ENCODE measurements around the gene MTG1. TPM values are rescaled to one million over a fixed set of nuclear protein-coding genes. Genes with fewer than 3 reads are reported as not detected.

The MTG1 gene
- total RNA-seq, 4 donors from 2014 or later, result 28.7 to 65.7 (median 34.7) TPM

DNA sequence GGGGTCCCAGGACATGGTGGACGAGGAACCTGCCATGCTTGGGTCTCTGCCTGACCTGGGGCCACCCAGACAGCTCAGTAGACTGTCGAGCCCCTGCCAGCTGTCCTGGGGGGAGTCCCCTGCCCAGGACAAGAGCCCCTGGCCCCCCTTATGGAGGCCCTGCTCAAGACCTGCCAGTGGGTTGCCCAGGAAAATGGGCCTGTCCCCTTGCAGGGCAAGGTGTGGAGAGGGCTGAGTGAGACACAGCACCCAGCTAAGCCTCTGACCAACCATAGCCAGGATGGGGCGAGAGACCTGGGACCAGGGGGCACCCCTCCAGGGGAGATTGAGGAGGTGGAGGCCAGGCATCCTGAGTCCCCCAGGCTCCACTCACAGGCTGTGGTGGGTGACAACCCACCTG is 38.0 kb upstream of the MTG1 start:
- H3K36me3 ChIP-seq, result peaks cover 0 to 23% (median 0%) of the 10 kb centered on the region in 3 donors
- WGBS, 2 donors, result 90 to 100% methylated on average over 2 of the region's 3 CpGs
- peaks cover 0 to 3% (median 0%) of the 10 kb centered on the region in 4 donors for H3K9me3 ChIP-seq
- TF ChIP-seq POLR2A (IDR thresholded peaks at IDR 0.05) (no peak), EP300 (IDR thresholded peaks at IDR 0.05) (no peak), CTCF (IDR thresholded peaks at IDR 0.05) (no peak)
- no peak for DNase-seq (ENCODE audit: low spot score in 2 of 2)
- no peaks in the 10 kb centered on the region for H3K27me3 ChIP-seq
- peak overlapping the region in 1 of 4 donors; percentile 91 for H3K27ac ChIP-seq
- no peak overlapping the region for H3K4me3 ChIP-seq
- peaks cover 0 to 32% (median 11%) of the 10 kb centered on the region in 4 donors for H3K4me1 ChIP-seq

GRCh38 chr10:133356549-133357284 is 37.2 kb upstream of the MTG1 start:
- TF ChIP-seq POLR2A (IDR thresholded peaks at IDR 0.05) (no peak), CTCF (IDR thresholded peaks at IDR 0.05) (no peak), EP300 (IDR thresholded peaks at IDR 0.05) (no peak)
- no peak for DNase-seq (ENCODE audit: low spot score in 2 of 2)
- peaks cover 0 to 25% (median 0%) of the 10 kb centered on the region in 3 donors for H3K36me3 ChIP-seq
- peak overlapping the region; percentile 45 to 84 (median 77) for H3K4me3 ChIP-seq
- peaks cover 0 to 29% (median 11%) of the 10 kb centered on the region in 4 donors for H3K4me1 ChIP-seq
- WGBS, 2 donors, result 44 to 55% methylated on average over 13 of the region's 27 CpGs
- peak overlapping the region in 3 of 4 donors; percentile 83 to 91 (median 91) for H3K27ac ChIP-seq
- H3K9me3 ChIP-seq, result peaks cover 0 to 8% (median 0%) of the 10 kb centered on the region in 4 donors
- no peaks in the 10 kb centered on the region for H3K27me3 ChIP-seq

DNA sequence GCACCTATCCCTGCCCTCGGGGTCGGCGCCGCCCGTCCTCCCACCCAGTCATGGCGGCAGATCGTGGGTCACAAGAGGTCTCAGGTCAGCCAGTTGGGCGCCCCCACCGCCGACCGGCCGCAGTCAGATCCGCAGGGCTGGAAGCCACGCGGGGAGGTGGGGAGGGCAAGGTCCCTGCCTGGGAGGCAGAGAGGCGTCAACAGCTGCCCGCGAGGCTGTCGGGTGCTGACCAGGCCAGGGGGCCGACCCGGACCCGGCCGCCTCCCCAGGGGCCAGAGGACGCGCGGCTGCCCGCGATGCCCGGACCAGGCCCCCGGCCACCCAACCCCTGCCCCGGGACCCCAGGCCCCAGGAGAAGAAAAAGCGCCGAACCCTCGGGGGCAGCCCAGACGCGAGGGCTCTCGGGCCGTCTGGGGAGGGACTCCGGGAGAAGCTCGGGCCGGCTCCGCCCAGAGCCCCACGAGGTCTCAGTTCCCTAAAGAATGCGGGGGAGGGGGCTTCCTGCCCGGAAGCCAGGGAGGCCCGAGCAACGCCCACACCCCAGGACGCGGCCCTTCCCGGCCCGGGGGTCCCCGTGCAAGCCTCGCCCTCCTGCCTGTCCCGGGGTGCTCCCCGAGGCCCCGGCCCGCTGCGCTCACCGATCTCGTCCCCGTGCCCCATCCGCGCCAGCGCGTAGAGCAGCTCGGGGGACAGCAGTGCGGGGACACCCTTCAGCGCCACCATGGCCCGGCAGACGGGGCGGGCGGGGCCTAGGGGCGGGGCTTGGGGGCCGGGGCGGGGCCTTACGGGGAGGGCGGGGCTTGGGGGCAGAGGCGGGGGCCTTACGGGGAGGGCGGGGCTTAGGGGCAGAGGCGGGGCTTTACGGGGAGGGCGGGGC is 36.4 kb upstream of the MTG1 start, which contains the start of gene FUOM:
Gene FUOM (minus strand): TSS at position 735 of the 877 bp plus-strand sequence. CDS start 12 bp downstream, at position 723.
- WGBS, 2 donors, result 4% methylated on average over 16 of the region's 83 CpGs
- Histone ChIP-seq H3K9me3 (peaks cover 0 to 8% (median 0%) of the 10 kb centered on the region in 4 donors), H3K4me1 (peaks cover 0 to 31% (median 11%) of the 10 kb centered on the region in 4 donors), H3K27ac (peak within 1 kb of the TSS; percentile 42 to 91 (median 87)), H3K4me3 (peak within 1 kb of the TSS; percentile 45 to 84 (median 77)), H3K36me3 (peaks cover 0 to 33% (median 0%) of the 10 kb centered on the region in 3 donors), H3K27me3 (no peaks in the 10 kb centered on the region)
- TF ChIP-seq POLR2A (IDR thresholded peaks at IDR 0.05), result peak in 1 of 2 donors; percentile 37
- peak in 1 of 2 donors; percentile 63 for TF ChIP-seq EP300 (IDR thresholded peaks at IDR 0.05)
- no peak for TF ChIP-seq CTCF (IDR thresholded peaks at IDR 0.05)
- no peak for DNase-seq (ENCODE audit: low spot score in 2 of 2)

DNA sequence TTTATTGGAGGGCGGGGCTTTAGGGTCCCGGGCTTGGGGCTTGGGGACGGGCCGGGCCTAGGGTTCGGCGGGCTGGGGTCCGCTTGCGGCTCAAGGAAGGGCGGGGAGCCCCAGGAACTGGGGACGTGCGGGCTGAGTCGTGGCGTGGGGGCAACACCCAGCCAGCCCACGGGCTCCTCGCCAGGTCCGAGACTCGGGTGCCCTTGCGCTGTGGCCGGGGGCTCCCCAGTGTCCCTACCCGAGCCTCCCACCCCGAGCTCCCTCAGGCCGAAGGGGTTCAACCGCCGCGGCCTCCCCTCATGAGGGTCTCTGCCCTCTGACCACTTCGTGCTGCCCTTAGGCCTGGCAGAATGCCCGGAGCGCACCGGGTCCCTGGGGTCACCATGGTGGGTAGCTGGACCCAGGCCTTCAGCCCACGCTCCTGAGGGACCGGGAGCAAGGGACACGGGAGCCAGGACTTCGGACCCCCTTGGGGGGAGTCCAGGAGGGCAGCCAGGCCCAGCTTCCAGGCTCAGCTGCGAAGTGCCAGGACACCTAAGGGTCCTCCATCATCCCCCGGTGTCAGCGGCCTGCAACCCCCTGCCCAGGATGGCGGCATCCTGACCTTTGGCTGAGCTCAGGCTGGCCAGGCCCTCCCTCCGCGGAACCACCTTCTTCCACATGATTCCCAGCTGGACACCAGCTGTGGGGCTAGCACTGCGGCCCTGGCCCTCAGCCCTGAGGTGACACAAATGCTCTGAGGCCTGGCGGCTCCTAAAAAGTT is 35.6 kb upstream of the MTG1 start:
- Histone ChIP-seq H3K9me3 (peaks cover 0 to 8% (median 0%) of the 10 kb centered on the region in 4 donors), H3K27ac (peak overlapping the region; percentile 42 to 91 (median 87))
- no peak for DNase-seq (ENCODE audit: low spot score in 2 of 2)

More for the DNA sequence above, 35.6 kb upstream of the MTG1 start:
- Histone ChIP-seq H3K4me3 (peak overlapping the region in 3 of 4 donors; percentile 45 to 84 (median 72)), H3K4me1 (peaks cover 0 to 31% (median 11%) of the 10 kb centered on the region in 4 donors), H3K27me3 (no peaks in the 10 kb centered on the region), H3K36me3 (peaks cover 0 to 41% (median 0%) of the 10 kb centered on the region in 3 donors)
- WGBS, 2 donors, result 59 to 73% methylated on average over 13 to 26 of the region's 41 CpGs
- TF ChIP-seq CTCF (IDR thresholded peaks at IDR 0.05) (no peak), POLR2A (IDR thresholded peaks at IDR 0.05) (no peak), EP300 (IDR thresholded peaks at IDR 0.05) (no peak)
